ENCODE results near the gene CYSTM1. TPM values are rescaled to one million over a fixed set of nuclear protein-coding genes. Genes with fewer than 3 reads are reported as not detected.
A peak's percentile ranks its signal among the peaks of the same experiment; 100 is the strongest.

CYSTM1 gene
- total RNA-seq, 1 experiment from 2014 or later, result 27.2 TPM

GRCh38 chr5:140178086-140178410, 3.1 kb downstream of the CYSTM1 start:
- H2AFZ ChIP-seq, result no peak overlapping the region
- H3K4me3 ChIP-seq, result no peak overlapping the region; the same call in 1 of the 2 replicates
- DNase-seq, result no peak
- ChIA-PET POLR2A (ENCODE audit: unreplicated experiment) (no interaction called here), CTCF (interaction anchor here (0.6 to 0.7 kb wide), 3 partner anchors 8 to 542 kb away, joined by 3 to 13 read pairs (median 4); no protein-coding TSS in a partner anchor)
- no peak overlapping the region for H3K27ac ChIP-seq
- H3K9me3 ChIP-seq (ENCODE audit: insufficient read depth, low read depth), result no peaks in the 10 kb centered on the region
- no TSS peak for BruUV-seq (replicated peaks)
- no peaks in the 10 kb centered on the region for H3K36me3 ChIP-seq (ENCODE audit: low read depth)
- H3K9me2 ChIP-seq (ENCODE audit: insufficient read depth), result no peaks in the 10 kb centered on the region
- H3F3A ChIP-seq (ENCODE audit: insufficient read depth, low read depth), result peaks cover 19% of the 10 kb centered on the region
- no peak for TF ChIP-seq CTCF (conservative IDR thresholded peaks at IDR 0.05)
- no peak for TF ChIP-seq EZH2 (IDR thresholded peaks at IDR 0.05; ENCODE audit: low read depth)
- no peaks in the 10 kb centered on the region for H3K27me3 ChIP-seq (ENCODE audit: insufficient read depth, low read depth)
- peak overlapping the region; percentile 64 for H3K4me2 ChIP-seq
- no peaks in the 10 kb centered on the region for H3K79me2 ChIP-seq (ENCODE audit: low read depth)
- intact Hi-C loops (cut with micrococcal nuclease; ENCODE audit: unreplicated experiment), result loop anchor here (5.0 kb wide), 3 partner anchors 64 to 544 kb away; no protein-coding TSS in a partner anchor
- no peaks in the 10 kb centered on the region for H4K20me1 ChIP-seq (ENCODE audit: insufficient read depth)
- H3K4me1 ChIP-seq (replicated peaks; ENCODE audit: insufficient read depth), result peaks cover 22% of the 10 kb centered on the region

GRCh38 chr5:140178482-140179116, 3.6 kb downstream of the CYSTM1 start:
- Histone ChIP-seq H4K20me1 (ENCODE audit: insufficient read depth) (no peaks in the 10 kb centered on the region), H3K36me3 (ENCODE audit: low read depth) (no peaks in the 10 kb centered on the region), H3F3A (ENCODE audit: insufficient read depth, low read depth) (peaks cover 18% of the 10 kb centered on the region), H3K27ac (no peak overlapping the region), H2AFZ (no peak overlapping the region), H3K79me2 (ENCODE audit: low read depth) (no peaks in the 10 kb centered on the region), H3K27me3 (ENCODE audit: insufficient read depth, low read depth) (no peaks in the 10 kb centered on the region), H3K9me3 (ENCODE audit: insufficient read depth, low read depth) (no peaks in the 10 kb centered on the region), H3K4me3 (no peak overlapping the region), H3K9me2 (ENCODE audit: insufficient read depth) (no peaks in the 10 kb centered on the region), H3K4me1 (replicated peaks; ENCODE audit: insufficient read depth) (peaks cover 22% of the 10 kb centered on the region), H3K4me2 (no peak overlapping the region; the same call in 1 of the 2 replicates)
- TF ChIP-seq EZH2 (IDR thresholded peaks at IDR 0.05; ENCODE audit: low read depth) (no peak), CTCF (conservative IDR thresholded peaks at IDR 0.05) (no peak)
- DNase-seq, result no peak
- POLR2A ChIA-PET (ENCODE audit: unreplicated experiment), result no interaction called here
- no TSS peak for BruUV-seq (replicated peaks)
- intact Hi-C loops (cut with micrococcal nuclease; ENCODE audit: unreplicated experiment), result loop anchor here (5.0 kb wide), 3 partner anchors 64 to 544 kb away; no protein-coding TSS in a partner anchor
- CTCF ChIA-PET, result interaction anchor here (0.6 to 0.7 kb wide), 2 partner anchors 63 to 541 kb away, joined by 4 to 13 read pairs; no protein-coding TSS in a partner anchor

GRCh38 chr5:140181002-140181483, 6.1 kb downstream of the CYSTM1 start:
- no peaks in the 10 kb centered on the region for H3K9me2 ChIP-seq (ENCODE audit: insufficient read depth)
- no peaks in the 10 kb centered on the region for H3K36me3 ChIP-seq (ENCODE audit: low read depth)
- BruUV-seq (replicated peaks), result no TSS peak
- POLR2A ChIA-PET (ENCODE audit: unreplicated experiment), result no interaction called here
- DNase-seq, result no peak
- TF ChIP-seq CTCF (conservative IDR thresholded peaks at IDR 0.05) (no peak), EZH2 (IDR thresholded peaks at IDR 0.05; ENCODE audit: low read depth) (no peak)
- H2AFZ ChIP-seq, result no peak overlapping the region
- H3F3A ChIP-seq (ENCODE audit: insufficient read depth, low read depth), result 0 out of 2 replicates have a peak, but pooled peaks cover under 1% of the 10 kb centered on the region
- CTCF ChIA-PET, result no interaction called here
- no peaks in the 10 kb centered on the region for H3K9me3 ChIP-seq (ENCODE audit: insufficient read depth, low read depth)
- no peaks in the 10 kb centered on the region for H3K79me2 ChIP-seq (ENCODE audit: low read depth)
- H3K4me3 ChIP-seq, result no peak overlapping the region
- no peak overlapping the region for H3K4me2 ChIP-seq
- no peaks in the 10 kb centered on the region for H3K27me3 ChIP-seq (ENCODE audit: insufficient read depth, low read depth)
- H4K20me1 ChIP-seq (ENCODE audit: insufficient read depth), result no peaks in the 10 kb centered on the region
- no peak overlapping the region for H3K27ac ChIP-seq
- peaks cover 22% of the 10 kb centered on the region for H3K4me1 ChIP-seq (replicated peaks; ENCODE audit: insufficient read depth)
- intact Hi-C loops (cut with micrococcal nuclease; ENCODE audit: unreplicated experiment), result no loop called here
